Skeletal muscle satellite cell (primary cell): ENCODE measurements around the gene CSRP2.

Source experiments
- H3K27me3 ChIP-seq: 2 replicates; pipeline ENCODE4 v1.7.0; 2013; ENCODE audit warnings: low read length; ENCODE audit not compliant: control insufficient read depth, insufficient read depth
- H3K36me3 ChIP-seq: 2 replicates; pipeline ENCODE4 v1.7.0; 2013; ENCODE audit warnings: mild to moderate bottlenecking, control low read depth, low read length; ENCODE audit not compliant: insufficient read depth
- H3K4me1 ChIP-seq: 2 replicates; pipeline ENCODE4 v1.7.0; 2013; ENCODE audit warnings: low read length; ENCODE audit not compliant: control insufficient read depth, insufficient read depth
- H3K4me2 ChIP-seq: 2 replicates; pipeline ENCODE4 v1.7.0; 2013; ENCODE audit warnings: mild to moderate bottlenecking, low read length
- H3K4me3 ChIP-seq: 2 replicates; pipeline ENCODE4 v1.7.0; 2013; ENCODE audit warnings: low read length
- H3K9ac ChIP-seq: 2 replicates; pipeline ENCODE4 v1.7.0; 2013; ENCODE audit warnings: mild to moderate bottlenecking, low read depth, low read length, moderate library complexity
- H3K9me3 ChIP-seq: replicated peaks from 2 replicates; pipeline ENCODE4 v1.7.0; 2013; ENCODE audit warnings: mild to moderate bottlenecking, control low read depth, low read length

CSRP2 gene

DNA sequence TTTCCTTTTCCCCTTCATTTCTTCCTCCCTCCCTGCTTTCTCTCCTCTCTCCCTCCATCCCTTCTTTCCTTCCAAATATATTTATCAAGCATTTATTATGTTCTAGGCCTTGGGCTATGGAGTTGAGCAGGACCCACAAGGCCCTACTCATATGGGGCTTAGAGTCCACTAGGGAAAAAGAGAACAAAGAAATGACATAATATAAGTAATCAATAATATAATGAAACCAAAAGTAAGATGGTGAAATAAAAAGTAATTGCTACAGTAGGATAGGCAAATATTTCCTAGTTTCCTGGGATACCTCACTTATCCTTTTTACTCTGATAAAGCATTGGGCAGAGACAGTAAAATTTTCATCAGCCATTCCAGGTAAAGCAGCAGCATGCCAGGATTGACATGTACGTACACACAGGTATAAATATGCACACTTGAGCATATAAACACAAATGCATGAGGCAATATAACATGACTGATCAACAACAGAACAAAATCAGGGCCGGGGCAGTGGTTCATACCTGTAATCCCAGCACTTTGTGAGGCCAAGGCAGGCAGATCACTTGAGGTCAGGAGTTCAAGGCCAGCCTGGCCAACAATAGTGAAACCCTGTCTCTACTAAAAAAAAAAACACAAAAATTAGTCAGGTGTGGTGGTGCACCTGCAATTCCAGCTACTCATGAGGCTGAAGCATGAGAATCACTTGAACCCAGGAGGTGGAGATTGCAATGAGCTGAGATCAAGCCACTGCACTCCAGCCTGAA lies 35.5 kb upstream of the CSRP2 start:
- Histone ChIP-seq H3K4me3 (no peak overlapping the region), H3K27me3 (no peaks in the 10 kb centered on the region), H3K36me3 (no peaks in the 10 kb centered on the region), H3K4me2 (no peak overlapping the region), H3K4me1 (peaks cover 15% of the 10 kb centered on the region), H3K9me3 (no peaks in the 10 kb centered on the region), H3K9ac (no peak overlapping the region)

DNA sequence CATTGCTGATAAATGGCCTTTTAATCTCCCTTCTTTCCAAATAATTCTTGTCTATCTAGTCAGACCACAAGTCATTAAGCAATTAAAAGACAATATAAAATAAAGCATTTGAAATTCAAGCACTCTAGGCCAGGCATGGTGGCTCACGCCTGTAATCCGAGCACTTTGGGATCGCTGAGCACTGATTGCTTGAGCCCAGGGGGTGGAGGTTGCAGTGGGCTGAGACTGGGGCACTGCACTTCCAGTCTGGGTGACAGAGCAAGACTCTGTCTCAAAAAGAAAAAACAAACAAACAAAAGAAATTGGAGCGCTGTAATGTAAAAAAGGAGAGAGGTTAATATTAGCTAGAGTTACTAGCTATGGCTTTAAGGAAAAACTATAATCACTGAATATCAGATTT lies 30.5 kb upstream of the CSRP2 start:
- Histone ChIP-seq H3K4me2 (no peak overlapping the region), H3K9ac (no peak overlapping the region), H3K4me3 (no peak overlapping the region), H3K4me1 (no peaks in the 10 kb centered on the region), H3K9me3 (no peaks in the 10 kb centered on the region), H3K36me3 (no peaks in the 10 kb centered on the region), H3K27me3 (peaks cover 5% of the 10 kb centered on the region)

DNA sequence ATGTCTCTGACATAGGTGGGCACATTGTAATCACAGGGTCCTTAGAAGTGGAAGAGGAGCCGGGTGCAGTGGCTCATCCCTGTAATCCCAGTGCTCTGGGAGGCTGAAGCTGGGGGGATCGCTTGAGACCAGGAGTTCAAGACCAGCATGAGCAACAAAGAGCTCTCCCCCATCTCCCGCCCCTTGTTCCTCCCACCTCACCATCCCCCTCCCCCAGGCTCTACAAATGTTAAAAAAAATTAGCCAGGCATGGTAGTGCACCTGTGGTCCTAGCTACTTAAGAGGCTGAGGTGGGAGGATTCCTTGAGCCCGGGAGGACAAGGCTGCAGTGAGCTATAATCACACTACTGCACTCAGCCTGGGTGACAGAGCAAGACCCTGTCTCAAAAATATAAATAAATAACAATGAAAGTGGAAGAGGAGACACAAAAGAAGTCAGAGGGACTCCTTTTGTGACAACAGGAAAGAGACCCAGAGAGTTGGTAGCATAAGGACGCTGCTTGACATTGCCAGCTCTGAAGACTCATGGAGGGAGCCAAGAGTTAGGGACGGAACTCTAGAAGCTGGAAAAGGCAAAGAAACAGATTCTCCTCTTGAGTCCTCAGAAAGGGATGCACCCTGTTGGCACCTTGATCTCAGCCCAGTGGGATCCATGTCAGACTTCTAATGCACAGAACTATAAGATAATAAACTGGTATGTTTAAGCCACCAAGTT lies 29.6 kb upstream of the CSRP2 start:
- no peak overlapping the region for H3K4me2 ChIP-seq
- H3K9ac ChIP-seq = no peak overlapping the region
- H3K4me1 ChIP-seq = no peaks in the 10 kb centered on the region
- H3K27me3 ChIP-seq = peaks cover 5% of the 10 kb centered on the region
- H3K9me3 ChIP-seq = no peaks in the 10 kb centered on the region
- no peaks in the 10 kb centered on the region for H3K36me3 ChIP-seq
- H3K4me3 ChIP-seq = no peak overlapping the region

DNA sequence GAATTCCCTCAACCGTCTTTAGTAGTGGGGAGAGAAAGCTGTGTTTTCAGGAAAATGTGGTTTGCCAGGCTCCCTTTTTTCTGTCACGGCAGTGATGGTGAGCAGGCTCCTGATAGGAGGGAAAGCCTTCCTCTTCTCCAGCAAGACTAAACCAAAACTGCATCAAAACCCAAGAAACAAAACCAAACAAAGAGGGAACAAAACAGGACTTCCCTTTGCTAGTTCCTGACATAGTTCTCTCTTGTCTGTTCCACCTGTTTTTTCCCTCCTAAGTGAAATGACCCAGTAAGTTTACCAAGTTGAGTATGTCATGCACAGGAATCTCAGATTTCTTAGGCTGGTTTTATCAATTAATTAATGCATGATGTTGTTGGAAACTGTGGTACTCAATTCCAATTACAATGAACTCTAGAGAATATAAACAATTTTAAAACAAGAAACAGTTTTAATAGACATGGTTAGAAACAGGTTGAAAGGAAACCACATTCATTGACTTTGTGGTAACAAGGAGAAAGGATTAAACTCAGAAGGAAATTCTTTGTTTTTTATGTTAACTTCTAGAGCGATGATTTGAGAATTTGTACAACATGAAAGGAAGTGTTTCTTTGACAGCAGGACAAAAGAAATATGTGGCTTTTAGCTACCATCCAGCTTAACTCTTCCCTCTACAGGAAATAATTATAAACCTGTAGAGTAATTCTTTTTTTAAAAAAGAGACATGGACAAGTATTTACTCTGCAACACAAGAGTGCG lies 23.0 kb upstream of the CSRP2 start:
- no peaks in the 10 kb centered on the region for H3K36me3 ChIP-seq

DNA sequence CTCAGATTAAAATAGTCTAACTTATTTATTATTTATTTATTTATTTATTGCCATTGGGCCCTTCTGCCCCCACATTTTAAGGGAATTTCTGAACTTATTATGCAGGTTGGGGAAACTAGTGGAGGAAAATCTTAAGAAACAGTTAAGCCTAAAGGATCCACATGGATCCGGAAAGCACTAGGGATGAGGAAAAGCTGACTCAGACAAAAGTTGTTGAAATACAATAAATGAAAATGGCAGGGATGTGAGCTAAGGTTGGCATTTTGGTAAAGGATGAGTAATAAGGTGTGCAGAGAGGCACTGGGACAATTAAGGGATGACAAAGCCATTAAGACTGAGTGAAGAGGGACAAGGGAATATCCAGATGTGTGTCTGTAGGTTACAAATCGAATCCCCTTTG lies 20.7 kb upstream of the CSRP2 start:
- H3K9me3 ChIP-seq = no peaks in the 10 kb centered on the region
- no peaks in the 10 kb centered on the region for H3K27me3 ChIP-seq
- no peak overlapping the region for H3K4me3 ChIP-seq
- H3K4me2 ChIP-seq = no peak overlapping the region
- H3K36me3 ChIP-seq = no peaks in the 10 kb centered on the region
- no peaks in the 10 kb centered on the region for H3K4me1 ChIP-seq
- H3K9ac ChIP-seq = no peak overlapping the region

More for the DNA sequence above, 23.0 kb upstream of the CSRP2 start:
- H3K4me1 ChIP-seq = no peaks in the 10 kb centered on the region
- H3K4me3 ChIP-seq = no peak overlapping the region
- no peak overlapping the region for H3K4me2 ChIP-seq
- no peaks in the 10 kb centered on the region for H3K27me3 ChIP-seq
- H3K9me3 ChIP-seq = no peaks in the 10 kb centered on the region
- no peak overlapping the region for H3K9ac ChIP-seq

DNA sequence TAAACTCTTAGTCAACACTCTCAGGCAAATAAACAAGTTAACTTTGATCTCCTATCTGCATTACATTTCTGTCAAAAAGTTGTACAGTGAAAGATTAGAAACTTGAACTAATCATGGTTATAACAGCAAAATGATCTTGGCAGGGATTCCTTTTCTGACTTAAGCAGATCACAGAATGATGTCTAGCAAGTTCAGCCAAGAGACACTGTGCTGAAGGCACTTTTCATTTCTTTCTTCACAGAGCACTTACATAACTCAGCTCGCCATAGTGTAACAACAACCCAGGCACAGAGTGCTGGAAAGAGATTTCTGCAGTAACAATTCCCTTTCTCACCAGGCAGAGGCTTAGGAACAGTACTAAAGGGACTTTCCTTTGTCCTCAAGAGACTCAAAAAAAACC lies 19.6 kb upstream of the CSRP2 start:
- no peak overlapping the region for H3K4me2 ChIP-seq
- H3K4me1 ChIP-seq = no peaks in the 10 kb centered on the region
- H3K9me3 ChIP-seq = peaks cover 4% of the 10 kb centered on the region
- H3K27me3 ChIP-seq = no peaks in the 10 kb centered on the region
- no peak overlapping the region for H3K9ac ChIP-seq
- no peak overlapping the region for H3K4me3 ChIP-seq
- H3K36me3 ChIP-seq = no peaks in the 10 kb centered on the region

DNA sequence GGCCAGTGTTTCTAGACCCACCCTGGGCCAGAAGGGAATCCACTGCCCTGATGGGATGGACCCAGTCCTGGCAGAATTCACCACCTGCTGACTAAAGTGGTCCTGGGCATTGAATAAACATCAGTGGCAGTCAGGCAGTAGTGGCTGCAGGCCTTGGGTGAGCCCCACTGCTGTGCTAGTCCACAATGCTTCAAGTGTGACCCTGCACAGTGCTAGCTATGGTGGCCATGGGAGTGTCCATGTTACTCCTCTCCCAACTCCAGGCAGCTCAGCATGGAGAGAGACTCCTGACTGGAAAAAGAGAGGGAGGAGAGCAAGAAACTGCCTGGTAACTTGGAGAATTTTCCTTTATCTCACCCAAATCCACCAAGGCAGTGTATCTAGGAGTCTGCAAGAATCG lies 17.5 kb upstream of the CSRP2 start:
- no peaks in the 10 kb centered on the region for H3K36me3 ChIP-seq
- H3K27me3 ChIP-seq = peaks cover 5% of the 10 kb centered on the region
- no peak overlapping the region for H3K9ac ChIP-seq
- H3K4me2 ChIP-seq = no peak overlapping the region
- H3K4me3 ChIP-seq = no peak overlapping the region
- peaks cover 4% of the 10 kb centered on the region for H3K9me3 ChIP-seq
- H3K4me1 ChIP-seq = no peaks in the 10 kb centered on the region

DNA sequence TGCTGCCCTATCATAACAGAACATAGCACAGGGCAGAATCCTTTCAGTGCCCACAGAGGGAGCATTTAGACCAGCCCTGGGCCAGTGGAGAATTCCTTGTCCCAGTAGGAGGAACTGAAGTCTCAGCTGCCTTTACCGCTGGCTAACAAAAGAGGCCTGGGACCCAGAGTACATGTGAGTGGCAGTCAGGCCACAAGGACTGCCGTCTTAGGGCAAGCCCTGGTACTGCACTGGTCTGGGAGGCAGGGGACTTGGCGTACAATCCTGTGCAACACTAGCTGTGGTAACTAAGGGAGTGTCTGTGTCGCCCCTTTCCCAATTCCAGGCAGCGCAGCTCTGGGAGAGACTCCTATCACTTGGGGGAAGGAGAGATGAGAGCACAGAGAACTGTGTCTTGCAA lies 17.0 kb upstream of the CSRP2 start:
- Histone ChIP-seq H3K9me3 (peaks cover 4% of the 10 kb centered on the region), H3K36me3 (no peaks in the 10 kb centered on the region), H3K4me2 (no peak overlapping the region), H3K4me1 (no peaks in the 10 kb centered on the region), H3K4me3 (no peak overlapping the region), H3K27me3 (peaks cover 5% of the 10 kb centered on the region), H3K9ac (no peak overlapping the region)

DNA sequence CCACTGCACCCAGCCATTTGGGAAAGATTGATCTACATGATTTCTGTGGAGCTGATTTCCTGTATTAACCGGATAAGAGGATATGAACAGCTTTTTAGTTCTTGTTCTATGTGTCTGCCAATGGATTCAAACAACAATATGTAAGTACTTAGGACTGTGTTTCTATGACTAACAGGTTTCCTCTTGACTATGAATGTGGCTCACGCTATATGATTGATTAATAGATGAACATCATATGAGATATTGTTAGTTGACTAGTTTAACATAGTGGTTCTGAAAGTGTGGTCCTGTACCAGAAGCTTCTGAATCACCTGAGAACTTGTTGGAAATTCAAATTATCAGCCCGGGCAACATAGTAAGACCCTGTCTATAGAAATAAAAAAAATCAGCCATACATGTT lies 12.8 kb upstream of the CSRP2 start:
- Histone ChIP-seq H3K27me3 (peaks cover 5% of the 10 kb centered on the region), H3K4me2 (no peak overlapping the region)

DNA sequence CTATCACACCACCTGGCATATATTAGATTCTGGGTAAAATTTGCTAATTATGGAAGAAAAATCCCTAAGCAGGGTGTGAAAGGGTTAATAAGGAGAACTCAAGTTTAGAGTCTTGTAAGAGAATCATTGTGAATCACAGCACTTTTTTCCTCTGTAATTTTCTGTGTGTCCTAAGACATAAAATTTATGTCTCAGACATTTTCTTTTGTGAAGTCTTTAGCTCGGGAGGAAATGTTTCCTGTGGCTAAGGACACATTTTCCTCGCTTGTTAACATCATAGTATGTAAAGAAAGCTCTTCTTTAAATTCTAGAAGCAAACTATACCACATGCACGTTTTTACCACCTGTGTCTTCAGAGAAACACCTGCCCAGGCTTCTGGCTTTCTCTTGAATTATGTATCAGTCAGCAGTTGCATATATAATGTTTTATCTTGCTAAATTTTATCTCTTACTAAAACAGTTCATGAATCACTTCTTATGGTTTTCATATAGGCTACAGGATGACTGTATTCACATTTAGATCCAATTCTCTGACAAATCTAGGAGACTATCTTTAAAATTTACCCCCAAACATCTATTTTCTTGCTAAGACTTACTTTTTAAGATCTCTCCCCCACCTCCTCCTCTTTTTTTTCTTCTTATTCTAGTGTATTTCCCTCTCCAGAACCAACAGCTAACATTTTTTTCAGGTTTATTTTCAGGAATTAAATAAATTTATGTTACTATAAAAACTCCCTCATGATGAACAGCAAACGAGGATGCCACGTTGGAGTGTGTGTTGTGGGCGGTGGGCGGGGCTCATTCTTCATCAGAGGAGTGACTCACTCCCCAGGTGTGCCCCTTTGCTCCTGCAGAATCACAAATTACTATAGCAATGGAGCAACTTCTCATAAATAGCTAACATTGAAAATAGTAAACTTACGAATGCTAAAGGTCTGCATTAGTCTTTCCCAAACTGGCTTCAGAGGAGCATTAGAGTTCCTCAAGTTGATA lies 11.6 kb upstream of the CSRP2 start:
- Histone ChIP-seq H3K27me3 (peaks cover 5% of the 10 kb centered on the region), H3K9me3 (peaks cover 4% of the 10 kb centered on the region), H3K4me1 (no peaks in the 10 kb centered on the region), H3K9ac (no peak overlapping the region), H3K4me3 (no peak overlapping the region), H3K36me3 (no peaks in the 10 kb centered on the region), H3K4me2 (no peak overlapping the region)

More for the DNA sequence above, 12.8 kb upstream of the CSRP2 start:
- H3K4me3 ChIP-seq = no peak overlapping the region
- H3K36me3 ChIP-seq = no peaks in the 10 kb centered on the region
- H3K9ac ChIP-seq = no peak overlapping the region
- peaks cover 4% of the 10 kb centered on the region for H3K9me3 ChIP-seq
- no peaks in the 10 kb centered on the region for H3K4me1 ChIP-seq

DNA sequence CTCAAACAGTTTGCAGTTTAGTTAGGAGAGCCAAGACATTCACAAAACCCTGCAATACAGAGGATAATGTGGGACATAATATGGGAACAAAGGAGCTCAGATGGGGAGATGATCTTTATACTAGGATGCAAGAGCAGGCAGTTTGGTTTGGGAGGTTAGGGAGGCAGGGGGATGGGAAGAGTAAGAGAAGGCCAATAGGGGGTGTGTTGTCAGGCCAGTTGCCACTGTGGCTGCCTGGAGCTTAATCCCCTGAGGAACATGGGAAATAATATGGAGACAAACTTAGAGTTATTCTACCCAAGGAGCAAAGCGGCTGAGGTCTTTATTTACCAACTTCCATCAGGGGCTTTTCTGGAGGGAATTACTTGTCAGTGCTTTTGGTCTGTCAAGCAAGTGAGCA lies 10.0 kb upstream of the CSRP2 start:
- Histone ChIP-seq H3K9ac (no peak overlapping the region), H3K4me1 (no peaks in the 10 kb centered on the region), H3K9me3 (no peaks in the 10 kb centered on the region), H3K4me3 (no peak overlapping the region), H3K27me3 (peaks cover 5% of the 10 kb centered on the region), H3K4me2 (no peak overlapping the region), H3K36me3 (no peaks in the 10 kb centered on the region)
